Measurements from ENCODE around the gene VEGFA.

DNA sequence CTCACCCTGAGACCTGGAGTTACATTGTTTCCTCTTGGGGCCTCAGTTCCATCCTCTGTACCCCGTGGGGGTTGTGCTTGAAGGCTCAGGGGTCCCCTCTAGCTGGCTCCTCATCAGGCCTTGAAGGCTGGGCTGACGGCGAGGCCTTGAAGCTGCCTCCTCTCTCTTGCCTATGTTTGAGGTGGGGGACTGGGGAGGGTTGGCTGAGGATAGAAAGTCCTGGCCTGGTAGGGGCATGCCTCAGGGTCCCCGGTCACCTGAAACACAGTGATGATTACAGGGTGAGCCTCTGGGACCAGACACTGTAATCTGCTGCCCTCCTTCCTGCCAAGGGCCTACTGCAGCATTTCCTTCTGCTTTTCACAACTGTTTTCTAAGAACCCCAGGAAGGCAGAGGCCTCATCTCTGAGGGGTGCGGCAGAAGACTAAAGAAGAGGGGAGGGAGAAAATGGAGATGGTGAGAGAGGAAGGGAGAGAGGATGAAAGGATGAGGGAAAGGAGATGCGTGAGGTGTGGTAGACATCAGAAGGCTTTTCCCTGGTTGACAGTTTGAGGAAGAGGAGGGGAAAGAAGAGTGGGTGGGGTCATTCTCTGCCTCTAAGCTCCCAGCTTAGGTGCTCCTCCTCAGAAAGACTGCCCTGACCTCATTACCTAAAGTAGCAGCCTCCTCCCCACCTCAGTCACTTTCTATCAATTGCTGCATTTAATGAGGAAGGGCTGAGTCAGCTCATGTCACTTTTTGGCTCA lies 29.7 kb downstream of the VEGFA start:
- TF ChIP-seq, protein P1, sequence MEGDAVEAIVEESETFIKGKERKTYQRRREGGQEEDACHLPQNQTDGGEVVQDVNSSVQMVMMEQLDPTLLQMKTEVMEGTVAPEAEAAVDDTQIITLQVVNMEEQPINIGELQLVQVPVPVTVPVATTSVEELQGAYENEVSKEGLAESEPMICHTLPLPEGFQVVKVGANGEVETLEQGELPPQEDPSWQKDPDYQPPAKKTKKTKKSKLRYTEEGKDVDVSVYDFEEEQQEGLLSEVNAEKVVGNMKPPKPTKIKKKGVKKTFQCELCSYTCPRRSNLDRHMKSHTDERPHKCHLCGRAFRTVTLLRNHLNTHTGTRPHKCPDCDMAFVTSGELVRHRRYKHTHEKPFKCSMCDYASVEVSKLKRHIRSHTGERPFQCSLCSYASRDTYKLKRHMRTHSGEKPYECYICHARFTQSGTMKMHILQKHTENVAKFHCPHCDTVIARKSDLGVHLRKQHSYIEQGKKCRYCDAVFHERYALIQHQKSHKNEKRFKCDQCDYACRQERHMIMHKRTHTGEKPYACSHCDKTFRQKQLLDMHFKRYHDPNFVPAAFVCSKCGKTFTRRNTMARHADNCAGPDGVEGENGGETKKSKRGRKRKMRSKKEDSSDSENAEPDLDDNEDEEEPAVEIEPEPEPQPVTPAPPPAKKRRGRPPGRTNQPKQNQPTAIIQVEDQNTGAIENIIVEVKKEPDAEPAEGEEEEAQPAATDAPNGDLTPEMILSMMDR (IDR thresholded peaks at IDR 0.05) = no peak
- no peak for TF ChIP-seq POLR2A (IDR thresholded peaks at IDR 0.05)

All from lower leg skin (tissue), 3 donors.